Activated naive CD4-positive, alpha-beta T cell treated with anti-CD3 and anti-CD28 coated beads, Interleukin-2, amount 50 U/mL, for 24 hours (primary cell): ENCODE results near the gene SNRNP25.
"Not testable (repeated sequence)": the region's sequence is repeated elsewhere in the genome, so short reads cannot be mapped to it uniquely, and the experiment has no call there.

Experiments used
- H3K27ac Mint-ChIP-seq: one replicate; pipeline ENCODE4 v1.8.0; 2021; ENCODE audit warnings: mild to moderate bottlenecking, mixed read lengths
- H3K27me3 Mint-ChIP-seq: one replicate; pipeline ENCODE4 v1.8.0; 2021; ENCODE audit warnings: mixed read lengths
- H3K36me3 Mint-ChIP-seq: one replicate; pipeline ENCODE4 v1.8.0; 2021; ENCODE audit warnings: mixed read lengths
- H3K4me1 Mint-ChIP-seq: one replicate; pipeline ENCODE4 v1.8.0; 2021; ENCODE audit warnings: mixed read lengths
- H3K4me3 Mint-ChIP-seq: one replicate; pipeline ENCODE4 v1.8.0; 2021; ENCODE audit warnings: mild to moderate bottlenecking, mixed read lengths
- H3K9me3 Mint-ChIP-seq: one replicate; pipeline ENCODE4 v1.8.0; 2021; ENCODE audit warnings: mixed read lengths

Gene SNRNP25

DNA sequence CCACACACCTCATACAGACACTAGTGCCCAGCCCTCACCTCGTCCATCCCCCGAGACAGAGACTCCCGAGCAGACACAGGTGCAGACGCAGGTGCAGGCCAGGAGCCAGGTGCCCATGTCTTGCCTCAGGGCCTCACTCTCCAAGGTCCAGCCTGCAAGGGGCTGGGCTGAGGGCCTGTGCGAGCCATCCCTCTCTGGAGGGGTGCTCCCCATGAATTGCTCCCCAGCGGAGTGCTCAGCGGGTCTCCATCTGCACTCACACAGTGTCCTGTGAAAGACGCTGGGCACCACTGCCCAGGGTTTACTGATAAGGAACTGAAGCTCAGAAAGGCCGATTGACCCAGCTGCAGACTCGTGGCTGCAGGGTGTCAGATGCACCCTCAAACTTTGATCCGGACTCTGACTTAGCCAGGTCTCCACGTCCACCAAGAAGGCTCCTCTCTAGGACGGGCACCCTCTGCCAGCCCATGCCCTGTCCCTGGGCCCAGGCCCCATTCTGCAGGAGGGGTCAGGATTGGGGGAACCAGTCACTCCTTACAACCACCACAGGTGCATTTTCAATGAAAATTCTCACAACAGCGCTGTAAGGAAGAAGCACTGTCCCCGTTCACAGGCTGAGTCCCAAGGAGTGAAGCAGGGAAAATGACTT, 17.2 kb upstream of the SNRNP25 start:
- H3K36me3 Mint-ChIP-seq, result no peaks in the 10 kb centered on the region
- no peaks in the 10 kb centered on the region for H3K27me3 Mint-ChIP-seq
- H3K27ac Mint-ChIP-seq, result no peak overlapping the region
- no peaks in the 10 kb centered on the region for H3K9me3 Mint-ChIP-seq
- H3K4me1 Mint-ChIP-seq, result peaks cover 20% of the 10 kb centered on the region
- no peak overlapping the region for H3K4me3 Mint-ChIP-seq

DNA sequence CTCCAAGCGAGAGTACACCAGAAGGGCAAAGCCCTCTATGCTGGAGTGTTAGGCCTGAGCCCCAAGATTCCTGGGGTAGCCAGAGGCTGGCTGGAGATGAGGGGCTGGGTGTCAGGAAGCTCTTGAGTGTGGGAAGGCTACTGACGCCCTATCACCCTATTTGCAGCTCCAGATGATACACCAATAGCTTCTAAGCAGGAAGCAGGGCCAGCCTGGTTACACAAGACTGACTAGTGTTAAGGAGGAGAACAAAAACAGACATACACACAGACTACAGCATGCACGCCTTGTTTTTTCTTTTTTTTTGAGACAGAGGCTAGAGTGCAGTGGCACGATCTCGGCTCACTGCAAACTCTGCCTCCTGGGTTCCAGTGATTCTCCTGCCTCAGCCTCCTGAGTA, 16.1 kb upstream of the SNRNP25 start:
- H3K27ac Mint-ChIP-seq, result no peak overlapping the region
- no peak overlapping the region for H3K4me3 Mint-ChIP-seq
- peaks cover 31% of the 10 kb centered on the region for H3K4me1 Mint-ChIP-seq
- H3K9me3 Mint-ChIP-seq, result no peaks in the 10 kb centered on the region
- H3K36me3 Mint-ChIP-seq, result peaks cover 3% of the 10 kb centered on the region
- no peaks in the 10 kb centered on the region for H3K27me3 Mint-ChIP-seq

GRCh38 chr16:38206-38605, 15.4 kb upstream of the SNRNP25 start:
- H3K4me3 Mint-ChIP-seq, H3K36me3 Mint-ChIP-seq, H3K27ac Mint-ChIP-seq, H3K9me3 Mint-ChIP-seq, H3K27me3 Mint-ChIP-seq: not testable (repeated sequence)
- peaks cover 37% of the 10 kb centered on the region for H3K4me1 Mint-ChIP-seq

DNA sequence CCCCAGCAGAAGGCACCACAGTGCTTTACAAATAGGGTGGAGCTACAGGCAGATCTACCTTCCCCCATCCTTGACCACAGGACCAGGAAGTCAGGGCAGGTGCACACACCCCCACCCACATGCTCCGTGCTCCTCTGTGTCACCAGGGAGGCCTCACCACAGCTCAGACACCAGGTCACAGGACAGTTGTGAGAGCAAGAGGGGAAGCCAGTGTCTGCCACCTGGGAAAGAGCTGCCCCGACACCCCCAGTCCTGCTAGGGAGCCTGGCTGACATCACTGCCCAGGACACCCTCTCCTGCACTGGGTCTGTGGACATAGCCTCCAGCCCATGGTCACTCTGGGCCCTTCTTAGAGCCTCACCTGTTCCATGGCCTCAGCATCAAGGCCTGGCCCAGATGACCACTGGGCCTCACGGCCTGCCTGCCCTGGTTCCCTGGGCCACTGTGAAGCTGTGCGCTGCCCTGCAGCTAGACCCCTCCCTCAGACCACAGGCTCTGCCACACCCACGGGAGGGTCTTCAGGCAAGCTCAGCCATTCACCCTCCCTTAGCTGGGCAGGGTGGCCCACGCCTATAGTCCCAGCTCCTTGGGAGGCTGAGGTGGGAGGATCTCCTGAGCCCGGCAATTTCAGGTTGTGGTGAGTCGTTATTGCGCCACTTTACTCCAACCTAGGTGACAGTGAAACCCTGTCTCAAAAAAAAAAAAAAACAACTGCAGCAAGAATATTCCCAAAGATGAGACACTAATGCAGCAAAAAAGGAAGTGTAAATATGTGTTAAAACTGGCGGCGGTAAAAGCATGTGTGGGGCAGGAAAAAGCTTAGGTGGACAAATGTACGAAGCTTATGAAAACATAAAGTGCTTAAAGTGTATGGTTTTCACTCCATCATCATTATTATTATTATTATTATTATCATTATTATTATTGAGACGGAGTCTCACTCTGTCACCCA, 14.4 kb upstream of the SNRNP25 start:
- H3K36me3 Mint-ChIP-seq, result peaks cover 5% of the 10 kb centered on the region
- H3K27ac Mint-ChIP-seq, result peak overlapping the region; percentile 65
- no peaks in the 10 kb centered on the region for H3K9me3 Mint-ChIP-seq
- no peaks in the 10 kb centered on the region for H3K27me3 Mint-ChIP-seq
- H3K4me1 Mint-ChIP-seq, result peaks cover 43% of the 10 kb centered on the region
- H3K4me3 Mint-ChIP-seq, result no peak overlapping the region

DNA sequence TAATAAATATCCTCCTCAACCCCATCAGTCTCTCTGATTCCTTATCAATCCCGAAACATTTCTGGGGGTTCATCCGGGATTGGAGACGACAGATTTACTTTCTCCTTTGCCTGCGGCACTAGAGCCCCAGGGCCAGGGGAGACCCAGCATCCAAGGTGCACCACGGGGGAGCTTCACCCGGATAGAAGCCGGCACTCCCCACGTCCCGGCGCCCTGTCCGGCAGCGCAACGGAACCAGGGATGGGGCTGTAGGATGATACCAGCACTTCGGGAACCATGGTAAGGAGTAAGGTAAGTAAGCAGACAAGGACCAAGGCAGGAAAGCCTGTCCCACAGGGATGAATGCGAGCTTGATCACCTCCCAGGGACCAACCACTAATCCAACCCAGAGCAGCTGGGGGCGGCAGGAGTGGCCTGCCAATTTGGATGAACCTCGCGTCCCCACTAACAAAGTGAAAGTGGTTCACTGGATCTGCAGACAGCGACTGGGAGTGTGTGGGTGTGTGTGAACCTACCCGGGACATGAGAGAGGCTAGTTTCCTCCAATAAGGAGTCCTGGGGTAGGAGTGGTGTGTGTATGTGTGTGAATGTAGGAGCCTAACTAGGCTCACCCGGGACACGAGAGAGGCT, 12.1 kb upstream of the SNRNP25 start:
- Mint-ChIP-seq H3K27me3 (no peaks in the 10 kb centered on the region), H3K9me3 (no peaks in the 10 kb centered on the region), H3K36me3 (peaks cover 5% of the 10 kb centered on the region), H3K4me1 (peaks cover 43% of the 10 kb centered on the region), H3K4me3 (peak overlapping the region; percentile 47), H3K27ac (peak overlapping the region; percentile 48)

DNA sequence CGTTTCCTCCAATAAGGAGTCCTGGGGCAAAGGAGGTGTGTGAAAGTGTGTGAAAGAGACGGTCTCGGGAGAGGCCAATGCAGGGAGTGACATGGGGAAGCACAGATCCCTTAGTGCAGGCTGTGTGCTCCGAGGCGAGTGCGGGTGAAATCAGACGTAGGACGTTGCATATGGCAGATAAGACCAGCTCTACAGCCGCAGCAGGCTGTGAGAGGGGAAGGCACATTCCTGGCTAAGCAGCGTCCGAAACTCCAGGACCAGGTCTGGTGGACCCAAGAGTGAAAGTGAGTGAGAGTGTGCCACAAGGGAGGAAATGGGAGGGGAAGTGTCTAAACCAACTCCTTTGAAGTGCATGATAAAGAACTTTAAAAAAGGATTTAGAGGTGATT, 11.6 kb upstream of the SNRNP25 start:
- H3K4me1 Mint-ChIP-seq, result peaks cover 44% of the 10 kb centered on the region
- no peaks in the 10 kb centered on the region for H3K27me3 Mint-ChIP-seq
- H3K36me3 Mint-ChIP-seq, result peaks cover 5% of the 10 kb centered on the region
- H3K4me3 Mint-ChIP-seq, result peak overlapping the region; percentile 47
- H3K9me3 Mint-ChIP-seq, result no peaks in the 10 kb centered on the region
- peak overlapping the region; percentile 48 for H3K27ac Mint-ChIP-seq

GRCh38 chr16:42691-43090, 10.9 kb upstream of the SNRNP25 start:
- H3K27ac Mint-ChIP-seq, result no peak overlapping the region

GRCh38 chr16:43294-43693, 10.3 kb upstream of the SNRNP25 start:
- H3K36me3 Mint-ChIP-seq, result peaks cover 9% of the 10 kb centered on the region
- H3K4me1 Mint-ChIP-seq, result peaks cover 42% of the 10 kb centered on the region
- H3K27me3 Mint-ChIP-seq, result no peaks in the 10 kb centered on the region
- no peak overlapping the region for H3K4me3 Mint-ChIP-seq
- H3K9me3 Mint-ChIP-seq, result no peaks in the 10 kb centered on the region
- no peak overlapping the region for H3K27ac Mint-ChIP-seq

More at GRCh38 chr16:42691-43090, 10.9 kb upstream of the SNRNP25 start:
- H3K4me1 Mint-ChIP-seq, result peaks cover 47% of the 10 kb centered on the region
- no peak overlapping the region for H3K4me3 Mint-ChIP-seq
- no peaks in the 10 kb centered on the region for H3K27me3 Mint-ChIP-seq
- H3K9me3 Mint-ChIP-seq, result no peaks in the 10 kb centered on the region
- peaks cover 9% of the 10 kb centered on the region for H3K36me3 Mint-ChIP-seq

DNA sequence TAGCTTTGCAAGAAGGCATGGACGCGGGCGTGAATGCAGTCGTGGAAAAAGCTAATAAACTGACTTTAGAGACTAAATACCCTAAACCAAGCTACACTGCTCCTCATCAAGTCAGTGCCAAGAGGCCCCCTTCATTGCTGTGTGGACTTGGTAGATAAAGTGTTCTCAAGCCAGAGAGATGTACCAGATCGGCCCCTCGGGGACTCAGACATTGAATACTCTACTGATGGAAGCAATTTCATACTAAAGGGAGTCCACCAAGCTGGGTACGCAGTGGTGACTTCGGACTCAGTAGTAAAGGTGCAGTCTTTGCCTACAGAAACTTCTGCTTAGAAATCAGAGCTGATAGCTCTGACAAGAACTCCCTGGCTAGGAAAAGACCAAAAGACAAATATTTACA, 9.0 kb upstream of the SNRNP25 start:
- Mint-ChIP-seq H3K9me3 (no peaks in the 10 kb centered on the region), H3K36me3 (peaks cover 9% of the 10 kb centered on the region), H3K27ac (no peak overlapping the region), H3K4me3 (no peak overlapping the region), H3K27me3 (no peaks in the 10 kb centered on the region), H3K4me1 (peaks cover 29% of the 10 kb centered on the region)

DNA sequence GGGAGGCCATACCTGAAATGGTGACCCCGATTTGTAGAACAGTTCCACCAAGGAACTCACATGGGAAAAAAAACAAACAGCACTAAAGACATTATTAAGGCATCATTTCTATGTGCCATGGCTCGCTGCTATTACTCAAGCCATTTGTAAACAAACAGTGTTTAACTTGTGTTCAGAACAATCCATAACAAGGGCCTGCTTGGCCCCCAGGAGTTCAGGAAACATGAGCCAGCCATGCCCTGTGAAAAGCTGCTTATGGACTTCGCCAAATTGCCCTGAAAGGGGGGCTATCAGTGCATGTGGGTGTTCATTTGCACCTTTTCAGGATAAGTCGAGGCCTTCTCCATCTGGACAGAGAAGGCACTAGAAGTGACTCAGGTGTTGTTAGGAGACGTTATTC, 8.2 kb upstream of the SNRNP25 start:
- peaks cover 34% of the 10 kb centered on the region for H3K4me1 Mint-ChIP-seq
- no peak overlapping the region for H3K27ac Mint-ChIP-seq
- peaks cover 12% of the 10 kb centered on the region for H3K36me3 Mint-ChIP-seq
- H3K27me3 Mint-ChIP-seq, result no peaks in the 10 kb centered on the region
- no peaks in the 10 kb centered on the region for H3K9me3 Mint-ChIP-seq
- H3K4me3 Mint-ChIP-seq, result no peak overlapping the region

DNA sequence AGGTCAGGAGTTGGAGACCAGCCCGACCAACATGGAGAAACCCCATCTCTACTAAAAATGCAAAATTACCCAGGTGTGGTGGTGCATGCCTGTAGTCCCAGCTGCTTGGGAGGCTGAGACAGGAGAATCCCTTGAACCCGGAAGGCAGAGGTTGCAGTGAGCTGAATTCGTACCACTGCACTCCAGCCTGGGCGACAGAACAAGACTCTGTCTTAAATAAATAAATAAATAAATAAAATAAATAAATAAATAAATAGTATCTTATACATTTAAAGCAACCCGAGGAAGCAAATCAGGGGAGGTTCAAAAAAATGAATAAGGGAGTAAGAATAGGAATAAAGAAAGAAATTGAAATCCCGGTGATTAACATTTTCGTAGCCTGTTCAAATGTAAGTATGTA, 7.1 kb upstream of the SNRNP25 start:
- H3K4me1 Mint-ChIP-seq, result peaks cover 41% of the 10 kb centered on the region
- not testable (repeated sequence) for H3K4me3 Mint-ChIP-seq, H3K9me3 Mint-ChIP-seq, H3K27me3 Mint-ChIP-seq, H3K27ac Mint-ChIP-seq
- peaks cover 15% of the 10 kb centered on the region for H3K36me3 Mint-ChIP-seq

DNA sequence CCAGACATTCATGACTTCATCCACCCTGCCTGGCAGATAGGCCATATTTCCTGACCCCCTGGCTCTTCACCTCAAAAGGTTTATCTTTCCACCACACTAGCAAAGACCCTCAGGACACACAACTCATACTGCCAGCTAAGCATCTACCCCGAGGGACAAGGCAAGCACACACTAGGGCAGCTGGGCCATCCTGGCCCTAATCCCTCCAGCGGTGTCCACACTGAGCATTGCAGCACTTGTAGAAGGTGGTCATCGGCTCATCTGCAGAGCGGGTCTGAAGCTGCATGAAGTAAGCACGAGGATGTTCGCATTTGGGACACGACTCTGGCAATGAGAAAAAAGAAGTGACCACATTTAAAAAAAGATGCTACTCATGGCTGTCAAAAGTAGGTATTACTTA, 6.4 kb upstream of the SNRNP25 start:
- H3K4me3 Mint-ChIP-seq, result no peak overlapping the region
- no peaks in the 10 kb centered on the region for H3K9me3 Mint-ChIP-seq
- H3K4me1 Mint-ChIP-seq, result peaks cover 40% of the 10 kb centered on the region
- peaks cover 12% of the 10 kb centered on the region for H3K36me3 Mint-ChIP-seq
- no peaks in the 10 kb centered on the region for H3K27me3 Mint-ChIP-seq
- peak overlapping the region; percentile 51 for H3K27ac Mint-ChIP-seq

DNA sequence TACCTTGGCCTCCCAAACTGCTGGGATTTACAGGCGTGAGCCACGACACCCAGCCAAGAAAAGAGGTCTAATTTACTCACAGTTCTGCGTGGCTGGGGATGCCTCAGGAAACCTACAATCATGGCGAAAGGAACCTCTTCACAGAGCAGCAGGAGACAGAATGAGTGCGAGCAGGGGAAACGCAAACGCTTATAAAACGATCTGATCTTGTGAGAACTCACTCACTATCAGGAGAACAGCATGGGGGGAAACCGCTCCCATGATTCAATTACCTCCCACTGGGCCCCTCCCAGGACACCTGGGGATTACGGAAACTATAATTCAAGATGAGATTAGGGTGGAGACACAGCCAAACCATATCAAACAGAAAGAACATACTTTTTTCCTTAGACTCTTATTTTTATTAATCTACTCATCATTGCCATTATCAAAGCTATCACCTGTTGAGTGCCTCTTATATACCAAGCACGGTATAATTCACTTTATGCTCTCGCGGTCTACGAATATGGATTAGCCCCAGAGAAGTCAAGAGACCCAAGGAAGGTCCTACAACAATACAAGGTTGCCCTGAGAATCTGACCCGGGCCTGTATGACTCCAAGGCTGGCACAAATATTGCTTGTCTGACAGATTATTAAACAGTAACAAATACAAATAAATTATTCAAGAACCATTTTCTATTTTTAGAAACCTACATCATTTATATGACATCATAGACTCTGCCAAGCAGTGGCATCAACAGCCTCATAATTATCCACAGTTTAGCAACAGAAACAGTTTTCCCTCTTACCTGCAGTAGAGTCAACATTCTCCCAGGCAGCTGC, 2.6 kb upstream of the SNRNP25 start:
- H3K4me3 Mint-ChIP-seq, result peak overlapping the region; percentile 96
- H3K27me3 Mint-ChIP-seq, result no peaks in the 10 kb centered on the region
- H3K4me1 Mint-ChIP-seq, result peaks cover 31% of the 10 kb centered on the region
- H3K36me3 Mint-ChIP-seq, result peaks cover 10% of the 10 kb centered on the region
- peak overlapping the region; percentile 59 for H3K27ac Mint-ChIP-seq
- H3K9me3 Mint-ChIP-seq, result no peaks in the 10 kb centered on the region

DNA sequence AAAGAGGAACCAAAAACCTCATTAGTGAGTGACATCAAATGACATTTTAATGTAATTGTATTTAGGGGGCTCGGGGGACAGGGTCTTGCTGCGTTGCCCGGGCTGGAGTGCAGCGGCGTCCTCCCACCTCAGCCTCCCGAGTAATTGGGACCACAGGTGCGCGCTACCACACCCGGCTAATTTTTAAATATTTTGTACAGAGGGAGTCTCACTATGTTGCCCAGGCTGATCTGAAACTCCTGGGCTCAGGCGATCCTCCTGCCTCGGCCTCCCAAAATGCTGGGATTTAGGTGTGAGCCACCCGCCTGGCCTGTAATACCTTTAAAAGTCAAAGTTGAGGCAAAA, 581 bp downstream of the SNRNP25 start:
- Mint-ChIP-seq H3K27me3 (no peaks in the 10 kb centered on the region), H3K9me3 (no peaks in the 10 kb centered on the region), H3K36me3 (peaks cover 8% of the 10 kb centered on the region), H3K4me1 (peaks cover 28% of the 10 kb centered on the region), H3K27ac (no peak overlapping the region), H3K4me3 (peak overlapping the region; percentile 96)

- Mint-ChIP-seq H3K4me1 (peaks cover 22% of the 10 kb centered on the region), H3K27ac (no peak overlapping the region), H3K36me3 (peaks cover 5% of the 10 kb centered on the region), H3K4me3 (peak overlapping the region; percentile 36), H3K27me3 (no peaks in the 10 kb centered on the region), H3K9me3 (no peaks in the 10 kb centered on the region)
These were observed 2.0 kb downstream of the SNRNP25 start for GRCh38 chr16:55571-56136.
